GM10266 (cell line): Measurements from ENCODE around the gene MED1.
"Not testable (repeated sequence)": the region's sequence is repeated elsewhere in the genome, so short reads cannot be mapped to it uniquely, and the experiment has no call there.

Experiments
- DNase-seq: peaks from one replicate; pipeline ENCODE4 v3.0.0; 2012; ENCODE audit errors: extremely low spot score
- TF ChIP-seq, protein P1 (sequence below): IDR thresholded peaks from 2 replicates; pipeline ENCODE4 v1.5.1; 2012; ENCODE audit warnings: mild to moderate bottlenecking, low read depth; ENCODE audit not compliant: control insufficient read depth, insufficient read depth; ENCODE audit errors: missing control alignments

MED1 gene

DNA sequence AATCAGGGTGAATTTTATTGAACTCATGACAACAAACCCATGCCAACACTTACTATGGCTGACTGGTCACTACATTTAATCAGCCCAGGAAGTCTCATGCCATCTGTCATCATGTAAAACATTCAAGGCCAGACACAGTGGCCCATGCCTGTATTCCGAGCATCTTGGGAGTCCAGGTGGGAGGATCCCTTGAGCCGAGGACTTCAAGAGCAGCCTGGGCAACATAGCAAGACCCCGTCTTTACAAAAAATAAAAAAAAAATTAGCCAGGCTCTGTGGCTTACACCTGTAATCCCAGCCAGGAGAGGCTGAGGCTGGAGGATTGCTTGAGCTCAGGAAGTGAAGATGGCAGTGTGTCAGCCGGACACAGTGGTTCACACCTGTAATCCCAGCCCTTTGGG is 4.9 kb upstream of the MED1 start:
- TF ChIP-seq, protein P1, sequence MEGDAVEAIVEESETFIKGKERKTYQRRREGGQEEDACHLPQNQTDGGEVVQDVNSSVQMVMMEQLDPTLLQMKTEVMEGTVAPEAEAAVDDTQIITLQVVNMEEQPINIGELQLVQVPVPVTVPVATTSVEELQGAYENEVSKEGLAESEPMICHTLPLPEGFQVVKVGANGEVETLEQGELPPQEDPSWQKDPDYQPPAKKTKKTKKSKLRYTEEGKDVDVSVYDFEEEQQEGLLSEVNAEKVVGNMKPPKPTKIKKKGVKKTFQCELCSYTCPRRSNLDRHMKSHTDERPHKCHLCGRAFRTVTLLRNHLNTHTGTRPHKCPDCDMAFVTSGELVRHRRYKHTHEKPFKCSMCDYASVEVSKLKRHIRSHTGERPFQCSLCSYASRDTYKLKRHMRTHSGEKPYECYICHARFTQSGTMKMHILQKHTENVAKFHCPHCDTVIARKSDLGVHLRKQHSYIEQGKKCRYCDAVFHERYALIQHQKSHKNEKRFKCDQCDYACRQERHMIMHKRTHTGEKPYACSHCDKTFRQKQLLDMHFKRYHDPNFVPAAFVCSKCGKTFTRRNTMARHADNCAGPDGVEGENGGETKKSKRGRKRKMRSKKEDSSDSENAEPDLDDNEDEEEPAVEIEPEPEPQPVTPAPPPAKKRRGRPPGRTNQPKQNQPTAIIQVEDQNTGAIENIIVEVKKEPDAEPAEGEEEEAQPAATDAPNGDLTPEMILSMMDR = no peak

DNA sequence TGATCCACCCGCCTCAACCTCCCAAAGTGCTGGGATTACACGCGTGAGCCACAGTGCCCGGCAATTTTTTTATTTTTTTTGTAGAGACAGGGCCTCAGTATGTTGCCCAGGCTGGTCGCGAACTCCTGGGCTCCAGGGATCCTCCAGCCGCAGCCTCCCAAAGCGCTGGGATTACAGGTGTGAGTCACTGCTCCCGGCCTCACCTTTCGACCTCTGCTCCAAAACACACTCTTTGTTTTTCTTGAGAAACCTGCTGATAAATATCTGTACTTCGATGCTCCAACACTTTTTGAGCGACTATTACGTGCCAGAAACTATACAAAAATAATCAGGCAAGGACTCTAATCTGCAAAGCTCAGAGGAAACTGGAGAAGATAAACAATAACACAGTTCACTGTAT is 1.0 kb downstream of the MED1 start:
- no peak for DNase-seq
- TF ChIP-seq, protein P1 = no peak

More for the DNA sequence above, 4.9 kb upstream of the MED1 start:
- no peak for DNase-seq

DNA sequence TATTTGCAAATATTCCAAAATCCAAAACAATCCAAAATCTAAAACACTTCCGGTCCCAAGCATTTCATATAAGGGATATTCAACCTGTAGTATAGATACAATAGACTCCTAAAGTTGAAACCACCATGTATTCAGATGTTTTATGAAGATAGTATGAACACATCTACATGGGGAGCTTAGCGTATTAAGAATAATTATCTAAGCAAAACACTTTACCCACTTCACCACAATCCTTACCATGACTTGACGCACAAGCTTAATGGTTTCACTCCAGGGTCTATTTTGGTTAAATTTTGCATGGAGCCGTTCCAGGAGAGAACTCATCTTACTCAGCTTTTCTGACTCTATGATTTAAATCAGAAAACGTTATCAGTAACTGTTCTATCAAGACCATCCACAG is 3.5 kb downstream of the MED1 start:
- TF ChIP-seq, protein P1 = no peak
- no peak for DNase-seq

DNA sequence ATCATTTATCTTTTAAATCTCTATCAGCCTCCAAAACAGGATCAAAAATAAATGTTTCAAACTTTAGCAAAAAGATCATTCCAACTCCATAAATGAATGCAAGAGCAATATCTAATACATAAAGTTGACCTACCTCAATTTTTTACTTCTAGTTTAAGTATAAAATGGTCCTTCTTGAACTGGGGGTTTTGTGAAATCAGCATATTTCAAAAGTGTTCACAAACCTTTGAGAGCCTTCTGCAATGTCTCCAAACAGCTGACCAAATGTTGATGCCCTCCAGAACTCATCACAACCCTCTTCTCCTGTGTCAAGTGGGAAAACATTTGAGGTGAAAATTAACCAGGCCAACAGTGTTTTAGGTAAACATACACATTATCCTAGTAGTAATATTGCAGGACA is 7.7 kb downstream of the MED1 start:
- DNase-seq = no peak
- TF ChIP-seq, protein P1 = no peak

DNA sequence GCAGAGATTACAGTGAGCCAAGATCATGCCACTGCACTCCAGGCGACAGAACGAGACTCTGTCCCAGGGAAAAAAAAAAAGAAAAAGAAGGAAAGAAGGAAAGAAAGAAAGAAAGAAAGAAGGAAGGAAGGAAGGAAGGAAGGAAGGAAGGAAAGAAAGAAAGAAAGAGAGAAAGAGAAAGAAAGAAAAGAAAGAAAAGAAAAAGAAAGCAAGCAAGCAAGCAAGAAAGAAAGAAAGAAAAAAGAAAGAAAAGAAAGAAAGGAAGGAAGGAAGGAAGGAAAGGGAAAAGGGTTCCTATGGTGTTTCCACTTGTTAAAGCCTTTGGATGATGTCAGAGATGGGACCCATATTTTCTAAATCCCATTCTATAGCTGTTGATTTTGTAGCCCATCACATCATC is 11.2 kb downstream of the MED1 start:
- not testable (repeated sequence) for DNase-seq

DNA sequence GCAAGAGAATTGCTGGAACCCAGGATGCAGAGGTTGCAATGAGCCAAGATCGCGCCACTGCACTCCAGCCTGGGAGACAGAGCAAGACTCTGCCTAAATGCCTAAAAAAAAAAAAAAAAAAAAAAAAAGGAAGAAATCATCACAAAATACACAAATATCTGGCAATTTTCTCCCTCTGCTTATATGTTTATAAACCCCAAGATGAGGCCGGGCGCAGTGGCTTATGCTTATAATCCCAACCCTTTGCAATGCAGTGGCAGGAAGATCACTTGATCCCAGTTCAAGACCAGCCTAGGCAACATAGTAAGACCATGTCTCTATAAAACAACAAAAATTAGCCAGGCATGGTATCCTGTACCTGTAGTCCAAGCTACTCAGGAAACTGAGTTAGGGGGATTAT is 21.5 kb downstream of the MED1 start:
- no peak for DNase-seq
- TF ChIP-seq, protein P1 = no peak

DNA sequence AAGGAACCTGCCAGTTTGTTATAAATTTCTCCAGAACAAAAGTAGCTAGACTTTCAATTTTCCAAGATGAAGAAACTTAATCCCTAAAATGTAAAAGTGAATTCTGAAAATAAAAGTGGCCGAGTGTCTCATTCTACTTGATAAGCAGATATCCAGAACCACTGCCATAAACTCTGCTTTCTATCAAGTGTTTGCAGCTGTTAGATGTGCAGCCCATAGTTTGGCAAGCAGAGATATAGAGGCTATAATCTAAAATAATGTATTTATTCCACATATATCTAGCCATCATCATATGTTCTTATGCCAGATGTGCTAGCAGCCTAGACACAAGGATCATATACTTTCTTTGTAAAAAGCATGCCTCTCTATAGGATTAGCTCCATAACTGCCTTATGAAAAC is 34.9 kb downstream of the MED1 start:
- no peak for DNase-seq
- TF ChIP-seq, protein P1 = no peak

DNA sequence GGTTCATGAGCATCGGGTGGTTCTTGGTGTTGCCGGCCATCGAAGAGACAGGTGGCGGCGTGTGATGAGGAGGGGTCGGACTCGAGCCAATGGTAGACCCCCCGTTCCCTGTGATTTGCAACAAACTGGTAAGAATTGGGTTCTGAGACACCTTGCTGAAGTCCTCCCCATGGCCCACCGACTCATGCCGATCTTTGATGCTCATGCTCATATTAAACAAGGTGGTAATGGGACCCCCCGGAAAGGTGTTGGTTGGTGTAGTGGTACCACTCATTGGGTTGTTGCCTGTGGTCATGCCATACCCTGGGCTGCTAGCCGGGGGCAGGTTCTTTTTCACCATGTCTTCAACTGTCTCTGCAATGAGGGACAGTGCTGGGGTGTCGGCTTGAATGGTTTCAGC is 40.8 kb downstream of the MED1 start:
- TF ChIP-seq, protein P1 = no peak
- no peak for DNase-seq
